Non-pigmented ciliary epithelial cell (primary cell): Measurements from ENCODE around the gene SERP1.

Source experiments
- DNase-seq: peaks from one replicate; pipeline ENCODE4 v3.0.0-alpha.2; 2010; ENCODE audit warnings: low read depth

The SERP1 gene

GRCh38 chr3:150546226-150547044 is at the start of gene SERP1, which contains the start of gene EIF2A:
SERP1 (minus strand) TSS chr3:150546496; CDS start chr3:150546135, 361 bp downstream.
EIF2A (plus strand) TSS chr3:150546787; CDS start chr3:150546803, 16 bp downstream.
- DNase-seq, result peak; percentile 96

- no peak for DNase-seq
These were observed 47.9 kb upstream of the SERP1 start for GRCh38 chr3:150594150-150594549.

GRCh38 chr3:150589759-150590158 is 43.5 kb upstream of the SERP1 start:
- DNase-seq, result no peak

GRCh38 chr3:150588027-150588830 is 41.9 kb upstream of the SERP1 start:
- no peak for DNase-seq

GRCh38 chr3:150583028-150583427 is 36.7 kb upstream of the SERP1 start:
- no peak for DNase-seq

- no peak for DNase-seq
These were observed 36.3 kb upstream of the SERP1 start for GRCh38 chr3:150582620-150583019.

GRCh38 chr3:150581174-150581573 is 34.9 kb upstream of the SERP1 start:
- no peak for DNase-seq

- DNase-seq, result no peak
These were observed 31.6 kb upstream of the SERP1 start for GRCh38 chr3:150577855-150578254.

DNA sequence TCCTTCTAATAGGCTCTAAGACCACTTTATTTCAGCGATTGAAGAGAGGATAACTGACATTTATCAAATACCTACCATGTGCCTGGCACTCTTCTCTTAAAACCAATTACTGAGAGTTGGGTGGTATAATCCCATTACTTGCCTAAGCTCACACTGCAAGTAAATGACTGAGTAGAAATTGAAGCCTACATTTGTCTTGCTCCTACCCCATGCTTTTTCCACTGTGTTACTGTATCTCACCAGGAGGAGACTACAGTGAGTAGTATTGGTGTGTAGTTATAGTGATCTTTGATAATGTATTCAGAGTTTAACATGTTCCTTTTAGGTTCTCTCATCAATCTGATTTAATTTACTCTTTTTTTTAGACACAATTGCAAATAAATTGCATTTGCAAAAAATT is 21.0 kb upstream of the SERP1 start:
- no peak for DNase-seq

DNA sequence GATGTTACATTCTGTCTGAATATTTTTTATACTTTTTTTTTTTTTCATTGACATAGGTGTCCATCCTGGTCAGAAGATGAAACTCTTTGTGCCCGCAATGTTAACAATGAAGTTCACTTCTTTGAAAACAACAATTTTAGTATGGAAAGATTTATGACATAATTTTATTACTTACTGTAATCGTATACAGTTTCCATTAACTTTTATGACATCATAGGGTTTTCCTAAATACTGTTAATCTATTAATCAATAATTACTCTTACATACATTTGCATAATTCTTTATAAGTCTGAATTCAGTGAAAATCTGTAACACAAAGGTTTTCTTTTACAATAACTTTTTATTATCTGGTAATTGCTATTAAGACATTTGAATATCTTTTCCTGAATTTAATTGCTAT is 17.9 kb upstream of the SERP1 start:
- no peak for DNase-seq

GRCh38 chr3:150557725-150558124 is 11.4 kb upstream of the SERP1 start:
- DNase-seq, result no peak

- no peak for DNase-seq
These were observed 10.5 kb upstream of the SERP1 start for GRCh38 chr3:150556792-150557191.

DNA sequence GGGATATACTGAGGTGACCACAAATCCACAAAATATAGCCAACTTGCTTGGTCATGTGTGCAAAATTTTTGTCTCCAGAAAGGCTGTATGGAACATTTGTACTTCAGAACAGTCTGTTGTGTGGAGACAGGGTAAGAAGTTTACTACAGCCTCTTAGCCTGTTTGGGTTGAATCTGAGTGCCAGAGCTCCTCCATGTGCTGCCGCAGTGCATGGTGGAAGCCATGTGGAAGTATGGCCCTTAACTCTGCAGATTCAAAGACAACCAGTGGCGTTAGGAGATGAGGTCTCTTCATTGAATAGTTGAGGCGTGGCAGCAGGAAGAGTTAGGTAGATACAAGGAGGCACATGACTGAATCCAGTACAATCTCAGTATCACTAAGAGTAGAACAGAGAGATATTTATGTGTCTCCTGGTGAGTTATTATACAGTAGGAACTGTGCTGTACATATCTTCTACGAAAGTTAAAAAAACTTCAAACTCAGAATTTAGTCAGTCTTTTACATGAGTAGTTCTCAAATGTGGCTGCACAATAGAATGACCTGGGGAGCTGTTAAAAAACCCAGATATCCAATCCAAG is 9.7 kb upstream of the SERP1 start:
- DNase-seq, result no peak

DNA sequence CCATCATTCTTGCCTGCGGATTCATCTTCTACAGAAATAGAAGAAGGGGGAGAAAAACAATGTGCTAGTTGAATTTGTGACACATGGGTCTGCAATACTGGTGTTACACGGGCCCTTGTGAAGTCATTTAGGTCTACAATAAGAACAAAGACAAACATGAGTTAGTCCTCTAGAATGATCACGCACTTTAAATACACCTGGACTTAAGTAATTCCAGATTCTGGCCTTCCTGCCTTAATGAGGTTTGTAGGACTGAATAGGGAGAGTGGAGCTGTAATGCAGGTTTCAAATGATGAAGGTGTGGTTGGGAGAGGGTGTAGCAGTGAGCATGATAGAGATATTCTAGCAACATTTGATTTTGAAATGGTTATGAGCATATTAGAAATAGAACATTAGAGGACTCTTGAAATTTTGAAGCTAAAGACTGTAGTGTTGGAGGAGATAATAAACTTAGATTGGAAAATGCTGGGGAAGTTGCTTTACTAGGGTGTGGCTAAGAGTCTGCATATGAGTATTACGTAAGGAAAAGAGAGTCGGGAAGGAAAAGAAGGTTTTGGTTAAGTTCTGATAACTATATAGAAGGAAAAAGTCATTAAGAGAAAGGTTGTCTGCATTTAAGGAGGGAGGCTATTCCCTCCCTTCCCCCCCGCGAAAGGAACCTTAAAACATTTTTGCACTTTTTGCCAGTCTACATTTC is 897 bp upstream of the SERP1 start:
- DNase-seq, result no peak

DNA sequence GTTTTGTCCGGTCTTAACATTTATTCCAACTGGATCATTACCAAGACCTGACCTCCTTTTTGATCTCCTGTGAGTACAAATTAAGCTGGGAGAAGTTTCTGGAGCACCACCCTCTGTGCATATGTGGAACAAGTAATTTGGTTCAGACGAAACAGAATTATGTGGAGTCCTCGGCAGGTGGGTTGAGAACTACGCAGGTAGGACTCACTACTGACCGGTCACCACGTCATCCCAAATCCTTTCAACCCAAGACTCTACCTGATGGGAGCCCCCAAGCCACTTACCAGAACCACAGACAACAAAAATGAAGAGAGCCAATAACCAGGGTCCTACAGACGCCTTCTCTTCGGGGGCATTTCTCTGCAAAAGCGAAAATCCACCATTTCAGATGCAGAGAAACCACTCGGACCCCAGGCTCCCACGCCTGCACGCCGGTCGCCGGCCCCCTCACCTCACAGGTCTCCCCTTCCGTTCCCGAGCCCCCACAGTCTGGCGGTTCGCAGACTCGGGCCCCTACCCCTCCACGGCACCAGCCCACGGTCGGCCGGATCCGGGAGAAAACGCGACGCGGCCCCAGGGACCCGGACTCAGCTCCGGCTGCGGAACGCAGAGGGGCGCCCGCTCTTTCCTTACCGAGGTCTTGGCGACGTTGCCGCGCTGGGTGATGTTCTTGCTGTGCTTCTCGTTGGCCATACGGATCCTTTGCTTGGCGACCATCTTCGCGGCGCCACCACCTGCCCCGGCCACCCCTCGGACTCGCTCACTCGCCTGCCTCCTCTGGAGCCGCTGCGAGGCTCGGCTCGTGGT is 674 bp downstream of the SERP1 start:
- no peak for DNase-seq

DNA sequence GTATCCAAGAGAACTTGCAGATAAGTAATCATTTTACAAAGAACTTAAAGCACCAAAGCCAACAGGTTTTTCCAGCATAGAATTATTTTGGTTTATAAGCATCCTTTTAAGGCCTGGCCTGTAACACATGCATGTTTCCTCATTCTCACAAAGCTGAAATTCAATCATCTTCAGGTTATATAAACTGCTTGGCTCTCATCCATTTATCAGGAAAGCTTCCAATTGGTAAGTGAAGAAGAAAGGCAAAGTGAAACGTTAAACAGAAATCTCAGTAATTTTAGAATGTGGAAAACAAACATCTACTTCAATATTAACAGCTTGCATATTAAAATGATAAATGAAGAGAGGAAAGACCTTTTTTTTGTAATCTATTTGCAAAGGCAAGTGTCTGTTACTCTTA is 1.6 kb downstream of the SERP1 start:
- no peak for DNase-seq

GRCh38 chr3:150544041-150544440 is 2.3 kb downstream of the SERP1 start:
- peak; percentile 34 for DNase-seq

DNA sequence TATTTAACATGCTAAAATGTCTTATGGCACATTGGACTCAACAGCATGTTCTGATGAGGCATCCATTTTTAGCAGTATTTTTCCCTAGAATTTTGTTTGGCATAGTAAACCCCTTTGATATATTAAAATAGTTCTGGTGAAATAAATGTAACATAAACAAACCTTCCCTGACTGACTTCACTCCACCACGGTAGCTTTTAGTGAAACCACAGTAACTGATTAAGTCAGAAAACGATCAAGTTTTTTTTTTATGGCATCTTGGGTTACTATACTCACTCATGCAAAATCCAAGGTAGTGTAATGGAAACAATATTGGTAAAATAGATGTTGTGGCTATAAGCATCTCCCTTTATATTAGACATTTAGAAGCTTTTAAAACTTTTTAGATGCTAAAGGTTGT is 2.8 kb downstream of the SERP1 start:
- DNase-seq, result no peak

DNA sequence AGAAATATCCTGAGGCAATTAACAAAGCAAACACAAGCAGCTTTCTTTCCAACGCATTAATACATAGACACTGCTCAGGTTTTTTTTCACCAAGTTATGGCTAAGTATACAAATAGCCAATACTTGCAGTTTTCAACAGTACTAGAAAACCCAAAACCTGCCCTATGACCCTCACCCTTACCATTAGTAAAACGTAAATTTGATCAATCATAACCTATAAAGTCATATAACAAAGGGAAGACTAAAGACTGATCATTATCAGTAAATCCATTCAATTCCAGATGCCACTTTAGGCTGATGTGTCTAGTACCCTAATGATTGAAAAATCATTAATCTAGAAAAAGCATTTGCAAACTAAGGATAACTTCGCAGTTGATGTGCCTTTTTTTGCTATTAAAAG is 3.2 kb downstream of the SERP1 start:
- DNase-seq, result no peak

DNA sequence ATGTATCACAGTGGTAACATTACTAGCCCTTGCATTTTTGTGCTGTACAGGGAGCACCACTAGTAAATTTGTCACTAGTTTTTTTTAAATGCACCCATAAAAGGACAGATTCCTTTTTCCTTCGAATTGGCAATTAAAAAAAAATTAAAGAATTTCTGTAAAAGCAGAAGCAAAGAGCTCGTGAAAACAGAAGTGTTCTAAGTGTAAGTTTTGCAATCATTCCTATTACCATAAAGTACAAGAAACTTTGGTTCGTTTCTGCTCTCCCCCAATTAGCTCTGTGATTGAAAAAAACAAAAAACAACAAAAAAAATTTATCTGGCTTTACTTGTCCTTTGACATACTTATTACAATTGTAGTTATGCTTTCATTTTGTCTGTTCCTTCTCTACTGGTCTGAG is 5.3 kb downstream of the SERP1 start:
- no peak for DNase-seq

DNA sequence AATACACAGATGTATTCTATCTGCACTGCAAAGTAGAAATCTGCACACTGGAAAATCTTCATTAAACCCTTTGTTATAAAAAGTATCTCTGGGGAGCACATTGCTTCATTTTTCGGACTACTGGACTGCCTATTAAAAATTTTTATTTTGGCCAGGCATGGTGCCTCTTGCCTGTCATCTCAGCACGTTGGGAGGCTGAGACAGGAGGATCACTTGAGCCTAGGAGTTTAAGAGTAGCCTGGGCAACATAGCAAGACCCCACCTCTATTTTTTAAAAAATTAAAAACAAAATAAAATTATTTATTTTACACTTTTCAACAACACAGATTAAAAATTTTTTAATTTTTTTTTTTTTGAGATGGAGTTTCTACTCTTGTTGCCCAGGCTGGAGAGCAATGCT is 6.0 kb downstream of the SERP1 start:
- DNase-seq, result no peak
